LoVo (cell line): Measurements from ENCODE around the gene RAMP2.
"Not testable (repeated sequence)": the region's sequence is repeated elsewhere in the genome, so short reads cannot be mapped to it uniquely, and the experiment has no call there.

Source experiments
- DNase-seq: peaks from one replicate; pipeline ENCODE4 v3.0.0-alpha.2; 2016; ENCODE audit warnings: low spot score

Gene RAMP2

DNA sequence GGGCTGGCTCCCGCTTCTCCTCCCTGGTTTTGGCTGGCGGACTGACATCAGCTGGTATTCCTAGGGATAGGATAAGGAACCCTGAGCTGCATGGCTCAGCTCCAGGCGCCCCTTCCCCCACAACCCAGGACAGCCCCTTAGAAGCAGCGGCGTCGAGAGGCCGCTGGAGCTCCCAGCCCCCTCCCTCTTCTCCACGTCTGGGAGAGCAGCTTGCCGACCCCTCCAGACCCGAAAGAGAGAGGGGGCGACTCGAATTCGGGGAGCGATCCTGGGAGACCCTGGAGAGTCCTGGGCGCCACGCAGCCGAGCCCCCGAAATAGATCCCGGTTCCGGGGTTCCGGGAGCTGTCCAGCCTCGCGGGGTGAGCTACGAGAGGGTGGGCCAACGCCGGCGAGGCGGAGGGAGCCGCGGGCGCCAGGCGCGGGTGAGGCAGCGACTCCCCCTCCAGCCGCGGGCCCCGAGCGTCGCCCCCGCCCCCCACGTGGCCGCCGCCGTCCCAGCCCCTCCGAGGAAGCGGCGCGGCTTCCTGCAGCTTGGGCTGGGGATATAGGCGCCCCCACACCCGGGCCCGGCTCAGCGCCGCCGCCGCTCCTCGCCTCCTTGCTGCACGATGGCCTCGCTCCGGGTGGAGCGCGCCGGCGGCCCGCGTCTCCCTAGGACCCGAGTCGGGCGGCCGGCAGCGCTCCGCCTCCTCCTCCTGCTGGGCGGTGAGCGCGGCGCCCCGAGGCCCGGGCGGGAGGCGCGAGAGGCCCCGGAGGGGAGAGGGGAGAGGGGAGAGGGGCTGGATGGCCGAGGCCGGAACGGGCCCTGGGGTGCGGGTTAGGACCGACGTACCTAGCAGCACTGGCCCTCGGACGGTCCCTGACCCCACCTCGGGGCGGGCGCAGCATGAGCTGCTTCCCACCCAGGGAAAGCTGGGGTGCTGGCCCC is at the start of gene RAMP2:
Gene RAMP2, plus strand, starts transcription at position 576 of the 930 bp plus-strand sequence. Its CDS starts 35 bp downstream, at position 611.
- DNase-seq: no peak

DNA sequence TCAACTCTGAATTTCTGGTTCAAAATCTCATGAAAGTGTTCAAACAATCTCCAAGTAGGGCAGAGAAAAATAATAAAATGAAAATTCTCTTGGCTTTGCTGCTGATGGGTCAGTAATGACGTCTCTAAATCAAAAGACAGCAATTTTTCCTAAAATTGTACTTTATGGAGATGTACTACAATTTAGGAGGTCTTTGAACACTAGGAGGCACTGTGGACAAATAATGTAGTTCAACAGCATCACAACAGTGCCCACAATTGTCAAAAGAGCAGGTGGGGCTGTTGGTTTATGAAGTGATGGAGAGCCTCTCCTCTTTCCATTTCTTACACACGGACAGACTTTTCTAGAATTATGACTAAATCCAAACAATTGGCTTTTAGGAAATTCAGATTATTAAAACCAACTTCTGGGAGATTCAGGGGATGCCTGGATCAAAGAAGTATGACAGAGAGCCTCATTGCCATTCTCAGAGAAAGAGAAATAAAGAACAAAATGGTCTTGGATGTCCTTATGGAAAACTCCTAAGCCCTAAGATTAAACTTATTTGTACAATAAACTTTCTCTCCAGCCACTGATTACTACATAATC is 39.9 kb upstream of the RAMP2 start:
- DNase-seq: peak; percentile 52

GRCh38 chr17:42723636-42724035 is 37.4 kb upstream of the RAMP2 start:
- no peak for DNase-seq

- no peak for DNase-seq
Measured at GRCh38 chr17:42725143-42725542, 35.9 kb upstream of the RAMP2 start.

GRCh38 chr17:42740699-42741098 is 20.3 kb upstream of the RAMP2 start:
- no peak for DNase-seq

DNA sequence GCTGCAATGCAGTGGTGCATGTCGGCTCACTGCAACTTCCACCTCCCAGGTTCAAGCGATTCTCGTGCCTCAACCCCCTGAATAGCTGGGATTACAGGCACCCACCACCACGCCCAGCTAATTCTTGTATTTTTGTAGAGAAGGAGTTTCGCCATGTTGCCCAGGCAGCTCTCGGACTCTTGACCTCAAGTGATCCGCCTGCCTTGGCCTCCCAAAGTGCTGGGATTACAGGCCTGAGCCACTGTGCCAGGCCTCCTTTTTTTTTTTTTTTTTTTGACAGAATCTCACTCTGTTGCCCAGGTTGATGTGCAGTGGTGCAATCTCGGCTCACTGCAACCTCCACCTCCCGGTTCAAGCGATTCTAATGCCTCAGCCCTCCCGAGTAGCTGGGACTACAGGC is 18.1 kb upstream of the RAMP2 start:
- DNase-seq: not testable (repeated sequence)

DNA sequence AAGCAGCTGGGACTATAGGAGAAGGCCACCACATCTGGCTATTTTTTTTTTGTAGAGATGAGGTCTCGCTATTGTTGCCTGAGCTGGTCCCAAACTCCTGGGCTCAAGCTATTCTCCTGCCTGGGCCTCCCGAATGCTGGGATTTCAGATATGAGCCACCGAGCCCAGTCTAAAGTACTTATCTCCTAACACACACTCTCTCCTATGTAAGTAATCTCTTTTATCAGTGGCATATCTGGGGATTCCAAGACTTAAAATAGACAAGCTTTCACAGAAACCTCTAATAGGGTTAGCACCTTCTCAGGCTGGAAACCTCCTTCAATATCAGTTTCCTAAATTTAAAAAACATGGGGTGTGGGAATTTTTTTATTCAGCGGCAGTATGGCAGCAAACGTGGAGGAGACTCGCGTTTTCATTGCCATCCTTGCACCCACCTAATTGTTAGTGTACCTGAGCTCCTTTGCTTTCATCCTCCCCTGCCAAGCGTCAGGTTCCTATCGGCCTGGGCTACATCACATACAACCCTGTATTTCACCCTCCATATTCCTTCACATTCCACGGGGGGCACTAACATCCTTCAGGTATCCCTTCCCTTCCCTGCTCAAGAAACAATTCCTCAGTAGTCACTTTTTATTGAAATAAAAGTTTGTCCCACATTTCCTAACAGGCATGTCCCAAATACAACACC is 17.3 kb upstream of the RAMP2 start:
- DNase-seq: no peak

GRCh38 chr17:42744283-42744805 is 16.7 kb upstream of the RAMP2 start:
- DNase-seq: peak; percentile 77

DNA sequence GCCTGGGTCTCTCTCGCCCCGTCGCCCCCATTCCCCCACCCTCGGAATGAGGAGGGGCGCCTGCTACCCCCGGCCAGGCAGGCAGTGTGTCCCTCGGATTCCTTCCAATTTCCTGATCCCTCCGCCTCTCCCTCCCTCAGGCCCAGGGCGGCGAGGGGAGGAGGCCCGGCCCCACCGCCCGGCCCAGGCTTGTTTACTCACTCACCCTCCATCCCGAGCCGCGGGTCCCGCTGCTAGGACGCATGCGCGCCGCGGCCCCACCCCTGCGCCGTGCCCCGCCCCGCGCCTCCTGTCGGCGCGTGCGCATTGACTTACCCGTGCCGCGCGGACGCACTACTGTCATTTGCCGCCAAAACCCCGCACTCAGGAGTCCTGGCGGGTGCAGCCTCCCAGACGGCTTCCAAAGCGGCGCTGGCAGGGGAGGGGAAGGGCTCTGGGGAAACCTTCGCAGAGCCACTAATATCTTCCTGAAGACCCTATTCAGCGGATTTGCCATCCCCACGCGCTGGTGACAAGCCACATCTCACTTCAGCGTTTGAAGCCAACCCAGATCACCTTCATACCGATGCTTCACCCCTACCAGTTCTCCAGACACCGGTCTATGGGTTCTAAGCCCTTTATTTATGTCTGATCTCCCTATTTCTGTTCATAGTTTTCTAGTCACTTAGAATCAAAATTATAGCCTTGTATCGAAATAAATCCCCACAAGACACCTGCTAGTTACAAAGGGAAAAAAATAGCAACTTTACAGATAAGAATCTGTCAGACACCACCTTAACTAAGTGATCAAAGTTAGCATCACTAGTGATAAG is 16.0 kb upstream of the RAMP2 start, which contains the start of gene EZH1:
Gene EZH1, minus strand, starts transcription at position 235 of the 812 bp plus-strand sequence. CDS start 16,099 bp downstream, outside the sequence.
- peak; percentile 93 for DNase-seq

GRCh38 chr17:42748202-42748907 is 12.7 kb upstream of the RAMP2 start:
- DNase-seq: no peak

DNA sequence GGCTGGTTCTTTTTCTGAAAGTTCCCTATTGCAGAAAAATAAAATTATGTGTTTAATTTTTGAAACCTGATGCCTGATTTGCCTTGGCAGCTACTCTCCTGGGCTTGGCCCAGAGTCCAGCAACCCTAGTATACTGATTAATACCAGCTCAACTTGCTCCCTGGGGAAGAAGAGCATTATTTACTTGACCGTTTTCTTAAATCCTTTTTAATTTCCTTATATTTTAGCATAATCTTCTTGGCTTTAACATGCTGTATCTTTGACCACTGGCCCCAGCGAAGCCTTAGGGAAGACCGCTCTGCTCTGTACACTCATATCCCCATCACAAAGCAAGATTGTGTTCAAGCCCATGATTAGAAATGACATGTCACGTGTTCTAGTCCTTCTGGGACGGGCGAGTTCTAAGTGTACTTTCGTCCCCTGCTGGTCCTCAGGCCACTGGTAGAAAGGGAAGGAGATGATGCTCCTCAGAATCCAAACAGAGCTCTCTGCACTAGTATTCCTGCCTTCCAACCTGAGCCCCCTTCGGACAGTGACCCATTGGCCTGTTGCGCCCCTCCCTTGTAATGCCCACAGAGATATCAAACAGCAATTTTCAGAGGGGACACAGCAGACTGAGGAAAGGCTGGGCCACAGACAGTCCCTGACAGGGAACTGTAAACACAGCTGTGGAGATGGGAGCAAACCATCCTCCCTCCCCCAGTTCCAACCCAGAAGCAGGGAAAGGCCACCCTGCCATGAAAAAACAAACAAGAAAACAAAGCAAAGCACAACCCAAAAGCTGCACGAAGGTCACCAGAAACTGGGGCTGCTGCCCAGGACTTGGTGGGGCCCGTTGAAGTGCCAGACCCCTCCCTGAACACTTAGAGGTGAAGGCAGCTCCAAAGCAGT is 11.9 kb upstream of the RAMP2 start:
- no peak for DNase-seq

- DNase-seq: no peak
Measured at GRCh38 chr17:42750739-42751344, 10.2 kb upstream of the RAMP2 start.

GRCh38 chr17:42751628-42752027 is 9.4 kb upstream of the RAMP2 start:
- DNase-seq: no peak

DNA sequence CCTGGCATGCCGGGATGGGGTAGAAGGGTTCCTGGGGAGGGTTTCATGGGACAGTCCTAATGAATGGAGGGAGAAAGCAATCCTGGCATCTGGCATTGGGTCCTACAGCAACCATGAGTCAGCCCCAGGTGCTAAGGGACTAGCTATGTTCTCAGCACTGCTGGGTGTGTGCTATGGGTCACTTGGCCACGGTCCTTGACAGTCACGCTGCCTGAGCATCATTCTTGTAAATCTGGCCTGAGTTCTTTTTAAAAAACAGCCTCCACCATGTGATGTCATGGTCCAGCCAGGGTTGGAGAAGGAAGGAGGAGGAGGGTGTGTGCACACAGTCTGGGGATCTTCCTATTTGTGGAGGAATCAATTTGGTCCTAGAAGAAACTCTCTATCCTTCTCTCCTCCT is 6.2 kb upstream of the RAMP2 start:
- DNase-seq: no peak

GRCh38 chr17:42759982-42760651 is 910 bp upstream of the RAMP2 start:
- DNase-seq: no peak

DNA sequence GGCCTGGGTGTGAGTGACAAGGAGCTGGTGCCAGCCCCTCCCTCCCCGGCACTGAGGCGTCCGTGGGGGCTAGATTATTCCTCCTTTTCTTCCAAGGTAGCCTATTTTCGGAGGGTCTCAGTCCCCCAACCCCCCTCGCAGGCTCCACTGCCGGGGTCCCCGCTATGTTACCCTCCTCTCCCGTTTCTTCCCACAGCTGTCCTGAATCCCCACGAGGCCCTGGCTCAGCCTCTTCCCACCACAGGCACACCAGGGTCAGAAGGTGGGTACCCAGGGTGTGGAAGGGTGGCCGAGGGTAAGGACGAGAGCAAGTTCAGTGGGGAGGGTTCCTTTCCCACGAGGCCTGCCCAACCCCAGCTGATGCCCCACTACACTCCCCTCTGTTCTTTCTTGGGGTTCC is 611 bp downstream of the RAMP2 start:
- no peak for DNase-seq

- DNase-seq: no peak
Measured at GRCh38 chr17:42766124-42766523, 5.1 kb downstream of the RAMP2 start.

DNA sequence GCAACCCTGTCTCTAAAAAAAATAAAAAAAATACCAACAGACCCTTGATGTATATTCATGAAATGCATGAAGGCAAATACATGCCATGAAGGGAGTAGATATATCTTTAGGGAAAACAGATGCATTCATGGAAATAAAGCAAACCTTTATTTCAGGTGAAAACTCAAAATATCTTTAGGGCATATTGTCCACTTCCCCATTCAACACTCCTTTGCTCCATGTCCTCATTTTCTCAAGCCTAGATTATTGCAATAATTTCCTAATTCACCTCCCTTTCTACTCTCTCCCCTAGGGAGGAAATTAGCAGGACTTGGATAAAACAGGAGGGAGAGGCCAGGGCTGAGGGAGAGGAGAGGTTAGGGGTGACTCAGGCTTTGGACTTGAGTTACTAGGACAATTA is 6.5 kb downstream of the RAMP2 start:
- no peak for DNase-seq

- DNase-seq: not testable (repeated sequence)
Measured at GRCh38 chr17:42768006-42768405, 7.0 kb downstream of the RAMP2 start.
